LoVo (cell line): ENCODE measurements around the gene PRR16.

Experiments used
- DNase-seq: peaks from one replicate; pipeline ENCODE4 v3.0.0-alpha.2; 2016; ENCODE audit warnings: low spot score

Gene PRR16

DNA sequence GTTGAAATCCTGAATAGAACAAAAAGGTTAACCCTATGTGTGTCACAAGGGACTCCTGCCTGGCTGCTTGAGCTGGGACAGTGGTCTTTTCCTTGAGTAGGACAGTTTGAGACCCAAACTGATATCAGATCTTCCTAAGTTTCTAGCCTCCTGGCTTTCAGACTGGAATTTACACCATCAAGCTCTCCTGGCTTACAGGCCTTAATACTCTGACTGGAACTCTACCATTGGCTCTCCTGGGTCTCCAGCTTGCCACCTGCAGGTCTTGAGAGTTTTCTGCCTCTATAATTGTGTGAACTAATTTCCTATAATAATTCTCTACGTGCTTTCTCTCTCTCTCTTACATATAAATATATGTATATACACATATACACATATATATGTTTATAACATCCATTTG is 112.5 kb downstream of the PRR16 start:
- DNase-seq: no peak

GRCh38 chr5:120582635-120583034 is 118.5 kb downstream of the PRR16 start:
- DNase-seq: no peak

GRCh38 chr5:120586646-120587045 is 122.5 kb downstream of the PRR16 start:
- DNase-seq: no peak

DNA sequence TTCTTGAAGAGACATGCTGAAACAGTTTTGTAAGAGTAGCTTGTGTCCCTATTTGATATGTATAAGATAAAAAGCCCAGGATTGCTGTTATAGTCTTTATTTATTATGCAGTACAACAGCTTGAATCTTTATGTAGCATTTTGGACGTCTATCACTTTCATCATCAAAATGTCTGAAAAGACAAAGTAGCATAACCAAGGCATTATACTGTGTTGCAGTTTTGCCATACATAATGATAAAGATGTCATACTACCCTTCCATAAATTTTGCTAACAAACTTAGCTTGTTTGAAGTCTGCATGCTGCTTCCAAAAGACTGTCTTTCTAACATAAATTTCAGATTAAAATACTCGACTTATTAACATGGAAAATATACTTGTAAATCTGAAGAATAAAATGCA is 127.8 kb downstream of the PRR16 start:
- DNase-seq: no peak

DNA sequence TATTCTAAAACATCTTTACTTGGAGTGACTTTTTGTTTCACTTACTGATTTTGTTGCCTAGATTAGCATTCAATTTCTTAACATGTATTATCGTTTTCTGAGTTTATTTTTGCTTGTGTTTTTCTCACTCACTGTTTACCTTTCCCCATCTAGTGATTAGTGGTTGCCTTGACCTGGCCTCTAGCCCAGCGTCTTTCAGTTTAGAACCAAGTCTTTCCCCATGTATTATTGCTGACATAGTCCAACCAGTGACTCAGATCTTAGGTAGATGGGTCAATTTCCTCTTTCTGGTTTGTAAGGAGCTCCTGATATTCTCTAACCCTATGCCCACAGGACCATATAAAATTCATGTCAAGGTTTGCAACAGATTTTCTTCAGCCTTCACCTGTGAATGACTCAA is 135.5 kb downstream of the PRR16 start:
- DNase-seq: peak; percentile 50

DNA sequence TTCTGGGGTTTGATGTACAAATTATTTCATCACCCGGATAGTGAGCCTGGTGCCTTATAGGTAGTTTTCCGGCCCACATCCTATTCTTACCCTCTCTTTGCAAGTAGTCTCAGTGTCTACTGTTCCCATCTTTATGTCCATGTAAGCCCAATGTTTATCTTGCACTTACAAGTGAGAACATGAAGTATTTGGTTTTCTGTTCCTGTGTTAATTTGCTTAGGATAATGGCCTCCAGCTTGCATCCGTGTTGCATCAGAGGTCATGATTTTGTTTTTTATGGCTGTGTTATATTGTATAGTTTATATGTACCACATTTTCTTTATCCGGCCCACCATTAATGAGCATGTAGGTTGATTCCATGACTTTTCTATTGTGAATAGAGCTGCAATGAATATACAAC is 136.5 kb downstream of the PRR16 start:
- no peak for DNase-seq

- no peak for DNase-seq
Observed at GRCh38 chr5:120602033-120602432, 137.9 kb downstream of the PRR16 start.

GRCh38 chr5:120604884-120605283 is 140.8 kb downstream of the PRR16 start:
- peak; percentile 44 for DNase-seq

DNA sequence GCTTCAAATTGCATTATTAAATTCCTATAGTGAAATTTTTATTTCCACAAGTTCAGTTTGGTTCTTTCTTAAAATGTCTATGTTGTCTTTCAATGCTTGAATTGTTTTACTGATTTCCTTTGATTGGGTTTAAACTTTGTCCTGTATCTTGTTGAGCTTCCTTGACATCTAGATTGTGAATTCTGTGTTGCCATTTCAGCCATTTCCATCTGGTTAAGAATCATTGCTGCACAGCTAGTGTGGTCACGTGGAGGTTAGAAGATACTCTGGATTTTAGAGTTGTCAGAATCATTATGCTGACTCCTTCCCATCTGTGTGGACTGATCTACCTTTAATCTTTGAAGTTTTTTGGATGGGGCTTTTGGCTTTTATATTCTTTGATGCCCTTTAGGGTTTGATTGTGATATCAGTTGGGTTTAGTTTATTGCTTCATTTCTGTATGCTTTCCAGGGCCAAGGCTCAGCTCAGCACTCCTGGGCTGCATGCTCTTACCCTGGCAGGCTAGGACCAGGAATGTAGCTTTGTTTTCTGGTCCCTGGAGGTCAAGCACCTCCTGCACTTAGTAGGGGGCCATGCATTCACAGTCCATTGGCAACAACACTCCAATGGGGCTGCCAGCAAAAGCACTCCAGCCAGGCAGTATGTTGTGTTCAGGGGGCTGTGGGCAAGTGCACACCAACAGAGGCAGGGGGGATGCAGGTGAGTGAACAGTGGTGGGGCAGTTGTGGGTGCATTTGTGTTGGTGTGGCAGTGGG is 141.4 kb downstream of the PRR16 start:
- DNase-seq: no peak

DNA sequence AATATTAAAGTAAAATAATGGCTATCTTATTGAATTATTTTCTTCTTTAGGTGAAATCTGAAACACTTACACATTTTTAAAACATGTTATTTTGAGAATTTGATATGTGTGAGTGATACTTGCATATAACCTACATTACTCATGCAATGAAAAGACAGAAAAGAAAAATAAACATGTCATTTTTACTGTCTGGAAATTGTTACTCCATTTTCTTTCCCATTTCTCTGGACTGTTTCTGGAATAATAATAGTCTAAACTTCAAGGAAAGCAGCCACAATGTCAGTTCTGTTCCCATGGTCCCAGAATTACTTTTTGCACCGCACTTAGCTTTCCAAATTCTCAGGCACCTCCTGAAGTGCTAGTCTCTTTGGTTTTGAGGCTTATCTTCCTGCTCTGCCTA is 145.5 kb downstream of the PRR16 start:
- DNase-seq: no peak

GRCh38 chr5:120610145-120610544 is 146.0 kb downstream of the PRR16 start:
- DNase-seq: no peak

DNA sequence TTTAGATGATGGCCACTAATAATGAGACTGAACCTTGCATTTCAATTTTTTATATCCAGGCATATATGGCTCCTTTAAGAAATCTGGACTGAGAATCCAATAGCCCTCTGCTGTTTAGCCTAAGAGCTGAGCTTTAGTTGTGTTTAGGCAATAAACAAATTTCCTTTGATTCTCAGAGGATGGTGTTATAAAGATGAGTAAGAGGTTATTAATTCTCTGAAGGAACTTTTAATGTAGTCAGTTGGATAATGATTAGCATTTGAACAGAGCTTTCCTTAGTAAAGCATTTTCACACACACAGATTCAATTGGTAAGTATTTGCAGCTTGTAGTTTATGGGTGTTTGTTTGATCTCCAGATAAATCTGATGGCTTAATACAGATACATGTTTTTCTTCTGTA is 149.6 kb downstream of the PRR16 start:
- no peak for DNase-seq

GRCh38 chr5:120614531-120615180 is 150.6 kb downstream of the PRR16 start:
- DNase-seq: no peak

GRCh38 chr5:120615967-120616645 is 152.0 kb downstream of the PRR16 start:
- DNase-seq: no peak

DNA sequence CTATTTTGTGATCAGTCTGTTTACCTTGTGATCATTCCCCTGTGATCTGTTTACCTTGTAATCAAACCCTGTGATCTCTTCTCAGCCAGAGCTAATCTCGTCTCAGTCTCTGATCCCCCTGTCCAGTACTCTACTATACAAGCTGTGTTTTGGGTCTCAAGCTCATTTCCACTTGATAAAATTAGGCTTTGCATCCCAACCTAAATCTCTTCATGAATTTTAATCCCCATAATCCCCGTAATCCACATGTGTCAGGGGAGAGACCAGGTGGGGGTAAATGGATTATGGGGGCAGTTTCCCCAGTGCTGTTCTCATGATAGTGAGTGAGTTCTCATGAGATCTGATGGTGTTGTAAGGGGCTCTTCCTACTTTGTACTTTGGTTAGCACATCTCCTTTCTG is 157.2 kb downstream of the PRR16 start:
- no peak for DNase-seq

DNA sequence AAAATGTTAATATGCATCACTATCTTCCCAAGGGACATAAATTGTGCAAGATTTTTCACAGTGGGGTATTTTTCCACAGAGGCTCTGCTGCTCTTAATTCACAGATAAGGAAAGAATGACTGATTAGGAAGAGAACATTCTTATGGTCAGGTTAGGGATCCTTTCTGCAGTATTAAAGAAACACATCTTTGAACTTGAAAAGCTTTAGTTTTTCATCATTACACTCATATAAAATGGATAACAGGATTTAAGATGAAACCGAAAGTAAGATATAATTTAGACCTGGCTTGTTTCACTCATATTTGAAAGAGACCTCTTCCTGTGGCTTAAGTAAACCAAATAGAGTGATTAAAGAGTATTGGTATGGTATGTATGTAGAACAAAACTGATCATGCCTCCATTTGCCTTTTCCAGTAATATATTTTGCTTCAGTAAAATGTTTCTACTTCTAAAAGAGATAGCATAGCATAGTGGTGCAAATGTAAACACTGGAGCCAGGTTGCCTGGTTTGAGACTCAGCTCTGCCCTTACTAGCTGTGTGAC is 160.0 kb downstream of the PRR16 start:
- no peak for DNase-seq

- no peak for DNase-seq
Observed at GRCh38 chr5:120628156-120628555, 164.1 kb downstream of the PRR16 start.

- DNase-seq: no peak
Observed at GRCh38 chr5:120630550-120630949, 166.4 kb downstream of the PRR16 start.

GRCh38 chr5:120631611-120632010 is 167.5 kb downstream of the PRR16 start:
- no peak for DNase-seq

- DNase-seq: no peak
Observed at GRCh38 chr5:120632430-120632829, 168.3 kb downstream of the PRR16 start.

GRCh38 chr5:120638449-120638848 is 174.3 kb downstream of the PRR16 start:
- no peak for DNase-seq

DNA sequence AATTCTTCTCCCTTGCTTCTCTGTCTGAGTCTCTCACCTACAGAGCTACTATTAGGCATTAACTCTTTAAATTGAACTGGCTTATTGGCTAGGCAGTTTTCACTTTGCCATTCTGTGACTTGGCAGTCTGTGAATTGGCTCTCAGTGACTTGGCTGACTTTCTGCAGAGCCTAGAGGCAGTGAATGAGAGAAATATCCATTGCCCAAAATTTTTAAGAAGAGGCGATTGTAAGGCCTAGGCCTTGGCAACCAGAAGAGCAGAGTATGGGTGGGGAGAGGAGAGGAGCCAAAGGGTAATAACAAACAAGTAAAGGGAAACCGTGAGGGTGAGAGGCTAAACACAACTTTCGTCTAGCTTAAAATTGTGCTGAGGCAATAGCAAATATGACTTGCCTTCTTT is 176.7 kb downstream of the PRR16 start:
- no peak for DNase-seq

GRCh38 chr5:120644516-120644915 is 180.4 kb downstream of the PRR16 start:
- DNase-seq: no peak
